COR-L47 (cell line): Measurements from ENCODE around the gene TEX2.

ENCODE experiments used
- DNase-seq: peaks from one replicate; lab custom pipeline; 2025; lab: John Stamatoyannopoulos, UW

Gene TEX2

GRCh38 chr17:64115043-64115698 lies 147.9 kb downstream of the TEX2 start:
- no peak for DNase-seq

- DNase-seq = no peak
Measured at GRCh38 chr17:64113006-64113405, 150.1 kb downstream of the TEX2 start.

- no peak for DNase-seq
Measured at GRCh38 chr17:64111831-64112230, 151.2 kb downstream of the TEX2 start.

GRCh38 chr17:64110379-64111152 lies 152.5 kb downstream of the TEX2 start:
- DNase-seq = no peak

- DNase-seq = no peak
Measured at GRCh38 chr17:64109400-64109799, 153.7 kb downstream of the TEX2 start.

GRCh38 chr17:64107500-64108236 lies 155.4 kb downstream of the TEX2 start:
- peak; percentile 16 for DNase-seq

- DNase-seq = no peak
Measured at GRCh38 chr17:64106918-64107317, 156.1 kb downstream of the TEX2 start.

- no peak for DNase-seq
Measured at GRCh38 chr17:64103391-64104364, 159.4 kb downstream of the TEX2 start.

- no peak for DNase-seq
Measured at GRCh38 chr17:64102627-64103390, 160.3 kb downstream of the TEX2 start.

GRCh38 chr17:64099543-64099942 lies 163.5 kb downstream of the TEX2 start:
- DNase-seq = no peak
